Keratinocyte (primary cell): ENCODE results near the gene SNX13. TPM values are rescaled to one million over a fixed set of nuclear protein-coding genes. Genes with fewer than 3 reads are reported as not detected.

ENCODE experiments used
- DNase-seq: peaks from one replicate; pipeline ENCODE4 v3.0.0-alpha.2; 2011; ENCODE audit warnings: low read depth, missing footprints, low spot score
- FAIRE-seq: peaks from 2 replicates; lab custom pipeline; 2011; peaks lifted over from hg19 to GRCh38; lab: Jason Lieb, UNC
- H2AFZ ChIP-seq: 2 replicates; pipeline ENCODE4 v1.6.0; 2012; ENCODE audit warnings: low read length, control low read depth, inconsistent platforms; ENCODE audit not compliant: control insufficient read depth
- H3K27ac ChIP-seq: 2 replicates; pipeline ENCODE4 v1.5.1; 2011; ENCODE audit warnings: low read length; ENCODE audit not compliant: control insufficient read depth, insufficient read depth
- H3K27me3 ChIP-seq: 3 replicates; pipeline ENCODE4 v1.6.0; 2011; ENCODE audit warnings: low read length; ENCODE audit not compliant: control insufficient read depth, insufficient read depth; ENCODE audit errors: extremely low read depth
- H3K36me3 ChIP-seq, 2 experiments: 2 replicates in 1 of 2; 3 replicates in 1 of 2; pipeline ENCODE4 v1.5.1; 2011; ENCODE audit warnings: low read length in 2 of 2, mild to moderate bottlenecking in 1 of 2; ENCODE audit not compliant: control insufficient read depth in 2 of 2, insufficient read depth in 2 of 2; ENCODE audit errors: extremely low read depth in 1 of 2
- H3K4me1 ChIP-seq: 3 replicates; pipeline ENCODE4 v1.5.1; 2011; ENCODE audit warnings: low read length; ENCODE audit not compliant: control insufficient read depth, insufficient read depth; ENCODE audit errors: extremely low read depth
- H3K4me2 ChIP-seq: 3 replicates; pipeline ENCODE4 v1.6.0; 2011; ENCODE audit warnings: low read depth, low read length; ENCODE audit not compliant: control insufficient read depth, insufficient read depth; ENCODE audit errors: extremely low read depth
- H3K4me3 ChIP-seq, 3 experiments: fragments of 200-600 bp in 1 of 3; sonication (generic) in 1 of 3; 2 replicates in 2 of 3; 3 replicates in 1 of 3; pipeline ENCODE4 v1.5.1; 2011 to 2016; ENCODE audit warnings: low read length in 3 of 3, mild to moderate bottlenecking in 3 of 3, control low read depth in 2 of 3, inconsistent platforms in 1 of 3, low read depth in 1 of 3, mixed read lengths in 1 of 3, mixed run types in 1 of 3, moderate library complexity in 1 of 3; ENCODE audit not compliant: control insufficient read depth in 2 of 3, insufficient read depth in 2 of 3; ENCODE audit errors: extremely low read depth in 1 of 3
- H3K79me2 ChIP-seq: 2 replicates; pipeline ENCODE4 v1.6.0; 2012; ENCODE audit warnings: low read length; ENCODE audit not compliant: control insufficient read depth, insufficient read depth
- H3K9ac ChIP-seq: 3 replicates; pipeline ENCODE4 v1.6.0; 2011; ENCODE audit warnings: low read length; ENCODE audit not compliant: control insufficient read depth, insufficient read depth; ENCODE audit errors: extremely low read depth
- H3K9me1 ChIP-seq: 3 replicates; pipeline ENCODE4 v1.6.0; 2011; ENCODE audit warnings: low read length; ENCODE audit not compliant: control insufficient read depth, insufficient read depth; ENCODE audit errors: extremely low read depth
- H3K9me3 ChIP-seq: 2 replicates; pipeline ENCODE4 v1.5.1; 2012; ENCODE audit warnings: low read depth, low read length; ENCODE audit not compliant: control insufficient read depth
- H4K20me1 ChIP-seq: 3 replicates; pipeline ENCODE4 v1.6.0; 2011; ENCODE audit warnings: low read length; ENCODE audit not compliant: control insufficient read depth, insufficient read depth; ENCODE audit errors: extremely low read depth
- EZH2 ChIP-seq: IDR thresholded peaks from one replicate; pipeline ENCODE4 v1.6.1; 2012; ENCODE audit warnings: inconsistent platforms, mild to moderate bottlenecking, low read length, moderate library complexity
- dilution Hi-C: fragments of 300-500 bp; cut with MboI; formaldehyde crosslinking; loops from one replicate; pipeline ENCODE4 v1.7.0; 2020; ENCODE audit warnings: low sequenced_read_pairs; ENCODE audit not compliant: extremely low pct_ligation_motif_present
- polyA plus RNA-seq, 5 experiments: library from polyadenylated mRNA; depleted of rRNA in 3 of 5; stranded (reverse) in 3 of 5; stranded (forward) in 1 of 5; unstranded in 1 of 5; fragments of >200 nt; gene quantifications; 1 replicate in 1 of 5; 2 replicates in 3 of 5; 3 replicates in 1 of 5; pipeline versions ENCODE4 v1.2.1 to v1.2.3, GENCODE V29; 2011 to 2012; ENCODE audit warnings: missing spikeins in 2 of 5, low read depth in 1 of 5, low replicate concordance in 1 of 5
- TF ChIP-seq, protein P1 (sequence below), 3 experiments: IDR thresholded peaks in 1 of 3; conservative IDR thresholded peaks in 1 of 3; optimal IDR thresholded peaks in 1 of 3; 2 replicates in 2 of 3; 3 replicates in 1 of 3; pipeline versions ENCODE3 to v1.5.1; 2011; ENCODE audit warnings: low read length in 3 of 3, mild to moderate bottlenecking in 3 of 3, moderate library complexity in 2 of 3, control low read depth in 1 of 3, inconsistent platforms in 1 of 3; ENCODE audit not compliant: insufficient read depth in 2 of 3; ENCODE audit errors: extremely low read depth in 1 of 3

The SNX13 gene
- polyA plus RNA-seq, 1 donor (not counting 4 experiments of a cell fraction or from before 2014, with no cell fraction given), result 22.6 TPM

GRCh38 chr7:17976952-17977351, 36.7 kb upstream of the SNX13 start:
- Histone ChIP-seq H3K79me2 (no peaks in the 10 kb centered on the region), H3K4me3 (no peak overlapping the region), H3K27me3 (no peaks in the 10 kb centered on the region), H4K20me1 (no peaks in the 10 kb centered on the region), H3K9ac (no peak overlapping the region), H3K27ac (no peak overlapping the region), H3K4me2 (no peak overlapping the region), H3K9me3 (no peaks in the 10 kb centered on the region), H3K9me1 (no peaks in the 10 kb centered on the region), H3K4me1 (no peaks in the 10 kb centered on the region), H3K36me3 (no peaks in the 10 kb centered on the region), H2AFZ (no peak overlapping the region)
- dilution Hi-C loops, result no loop called here
- TF ChIP-seq, protein P1, sequence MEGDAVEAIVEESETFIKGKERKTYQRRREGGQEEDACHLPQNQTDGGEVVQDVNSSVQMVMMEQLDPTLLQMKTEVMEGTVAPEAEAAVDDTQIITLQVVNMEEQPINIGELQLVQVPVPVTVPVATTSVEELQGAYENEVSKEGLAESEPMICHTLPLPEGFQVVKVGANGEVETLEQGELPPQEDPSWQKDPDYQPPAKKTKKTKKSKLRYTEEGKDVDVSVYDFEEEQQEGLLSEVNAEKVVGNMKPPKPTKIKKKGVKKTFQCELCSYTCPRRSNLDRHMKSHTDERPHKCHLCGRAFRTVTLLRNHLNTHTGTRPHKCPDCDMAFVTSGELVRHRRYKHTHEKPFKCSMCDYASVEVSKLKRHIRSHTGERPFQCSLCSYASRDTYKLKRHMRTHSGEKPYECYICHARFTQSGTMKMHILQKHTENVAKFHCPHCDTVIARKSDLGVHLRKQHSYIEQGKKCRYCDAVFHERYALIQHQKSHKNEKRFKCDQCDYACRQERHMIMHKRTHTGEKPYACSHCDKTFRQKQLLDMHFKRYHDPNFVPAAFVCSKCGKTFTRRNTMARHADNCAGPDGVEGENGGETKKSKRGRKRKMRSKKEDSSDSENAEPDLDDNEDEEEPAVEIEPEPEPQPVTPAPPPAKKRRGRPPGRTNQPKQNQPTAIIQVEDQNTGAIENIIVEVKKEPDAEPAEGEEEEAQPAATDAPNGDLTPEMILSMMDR (optimal IDR thresholded peaks at IDR 0.05 in 1 of 3, IDR thresholded peaks at IDR 0.05 in 1 of 3, conservative IDR thresholded peaks at IDR 0.05 in 1 of 3; ENCODE audit: extremely low read depth in 1 of 3, insufficient read depth in 2 of 3, low read length in 3 of 3), result no peak
- TF ChIP-seq EZH2, result no peak
- no peak for FAIRE-seq
- DNase-seq, result no peak

- no peaks in the 10 kb centered on the region for H3K9me1 ChIP-seq
- no peak for FAIRE-seq
- no peak for DNase-seq
- peaks cover 4% of the 10 kb centered on the region for H3K4me1 ChIP-seq
- no peak overlapping the region for H3K27ac ChIP-seq
- no peak overlapping the region for H2AFZ ChIP-seq
- no peaks in the 10 kb centered on the region for H3K9me3 ChIP-seq
- H3K9ac ChIP-seq, result no peak overlapping the region
- TF ChIP-seq, protein P1 (optimal IDR thresholded peaks at IDR 0.05 in 1 of 3, IDR thresholded peaks at IDR 0.05 in 1 of 3, conservative IDR thresholded peaks at IDR 0.05 in 1 of 3; ENCODE audit: extremely low read depth in 1 of 3, insufficient read depth in 2 of 3, low read length in 3 of 3), result no peak
- no peak for TF ChIP-seq EZH2
- dilution Hi-C loops, result no loop called here
- H3K4me2 ChIP-seq, result no peak overlapping the region
- H3K36me3 ChIP-seq, result no peaks in the 10 kb centered on the region
- no peaks in the 10 kb centered on the region for H3K27me3 ChIP-seq
- H3K4me3 ChIP-seq, result no peak overlapping the region
- H3K79me2 ChIP-seq, result no peaks in the 10 kb centered on the region
- no peaks in the 10 kb centered on the region for H4K20me1 ChIP-seq
Measured at GRCh38 chr7:17971411-17971810, 31.1 kb upstream of the SNX13 start.
